ENCODE data around the gene BAX. TPM values are rescaled to one million over a fixed set of nuclear protein-coding genes. Genes with fewer than 3 reads are reported as not detected.
A peak's percentile ranks its signal among the peaks of the same experiment; 100 is the strongest.

BAX gene
- total and polyA plus RNA-seq, 9 of the 15 experiments (the other 6 are each of a cell fraction or from before 2014, with no cell fraction given), result 3.2 to 95.4 (median 44.5) TPM

DNA sequence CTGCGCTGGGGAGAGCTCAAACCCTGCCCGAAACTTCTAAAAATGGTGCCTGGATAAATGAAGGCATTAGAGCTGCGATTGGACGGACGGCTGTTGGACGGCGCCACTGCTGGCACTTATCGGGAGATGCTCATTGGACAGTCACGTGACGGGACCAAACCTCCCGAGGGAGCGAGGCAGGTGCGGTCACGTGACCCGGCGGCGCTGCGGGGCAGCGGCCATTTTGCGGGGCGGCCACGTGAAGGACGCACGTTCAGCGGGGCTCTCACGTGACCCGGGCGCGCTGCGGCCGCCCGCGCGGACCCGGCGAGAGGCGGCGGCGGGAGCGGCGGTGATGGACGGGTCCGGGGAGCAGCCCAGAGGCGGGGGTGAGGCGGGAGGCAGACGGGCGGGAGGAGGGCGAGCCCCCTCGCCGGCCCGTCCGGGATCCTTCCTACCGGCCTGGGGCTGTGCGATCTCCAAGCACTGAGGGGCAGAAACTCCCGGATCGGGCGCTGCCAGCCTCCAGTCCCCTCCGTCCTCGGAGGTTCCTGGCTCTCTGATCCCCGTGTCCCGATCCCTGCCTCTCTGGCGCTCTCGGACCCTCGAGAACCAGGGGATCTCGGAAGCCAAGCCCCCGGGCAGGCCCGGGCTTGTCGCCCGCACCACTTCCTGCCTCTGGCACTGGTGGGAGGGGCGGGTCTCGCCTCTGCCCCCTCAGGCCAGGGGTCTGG, at the start of gene BAX (continued):
- TF ChIP-seq, protein P1, sequence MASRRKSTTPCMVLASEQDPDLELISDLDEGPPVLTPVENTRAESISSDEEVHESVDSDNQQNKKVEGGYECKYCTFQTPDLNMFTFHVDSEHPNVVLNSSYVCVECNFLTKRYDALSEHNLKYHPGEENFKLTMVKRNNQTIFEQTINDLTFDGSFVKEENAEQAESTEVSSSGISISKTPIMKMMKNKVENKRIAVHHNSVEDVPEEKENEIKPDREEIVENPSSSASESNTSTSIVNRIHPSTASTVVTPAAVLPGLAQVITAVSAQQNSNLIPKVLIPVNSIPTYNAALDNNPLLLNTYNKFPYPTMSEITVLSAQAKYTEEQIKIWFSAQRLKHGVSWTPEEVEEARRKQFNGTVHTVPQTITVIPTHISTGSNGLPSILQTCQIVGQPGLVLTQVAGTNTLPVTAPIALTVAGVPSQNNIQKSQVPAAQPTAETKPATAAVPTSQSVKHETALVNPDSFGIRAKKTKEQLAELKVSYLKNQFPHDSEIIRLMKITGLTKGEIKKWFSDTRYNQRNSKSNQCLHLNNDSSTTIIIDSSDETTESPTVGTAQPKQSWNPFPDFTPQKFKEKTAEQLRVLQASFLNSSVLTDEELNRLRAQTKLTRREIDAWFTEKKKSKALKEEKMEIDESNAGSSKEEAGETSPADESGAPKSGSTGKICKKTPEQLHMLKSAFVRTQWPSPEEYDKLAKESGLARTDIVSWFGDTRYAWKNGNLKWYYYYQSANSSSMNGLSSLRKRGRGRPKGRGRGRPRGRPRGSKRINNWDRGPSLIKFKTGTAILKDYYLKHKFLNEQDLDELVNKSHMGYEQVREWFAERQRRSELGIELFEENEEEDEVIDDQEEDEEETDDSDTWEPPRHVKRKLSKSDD (conservative IDR thresholded peaks at IDR 0.05; ENCODE audit: low read length), result no peak
- TF ChIP-seq NBN (IDR thresholded peaks at IDR 0.05; ENCODE audit: low read depth) (no peak), NFXL1 (CRISPR knock-in tag; IDR thresholded peaks at IDR 0.05) (no peak)
- TF ChIP-seq, protein P2, sequence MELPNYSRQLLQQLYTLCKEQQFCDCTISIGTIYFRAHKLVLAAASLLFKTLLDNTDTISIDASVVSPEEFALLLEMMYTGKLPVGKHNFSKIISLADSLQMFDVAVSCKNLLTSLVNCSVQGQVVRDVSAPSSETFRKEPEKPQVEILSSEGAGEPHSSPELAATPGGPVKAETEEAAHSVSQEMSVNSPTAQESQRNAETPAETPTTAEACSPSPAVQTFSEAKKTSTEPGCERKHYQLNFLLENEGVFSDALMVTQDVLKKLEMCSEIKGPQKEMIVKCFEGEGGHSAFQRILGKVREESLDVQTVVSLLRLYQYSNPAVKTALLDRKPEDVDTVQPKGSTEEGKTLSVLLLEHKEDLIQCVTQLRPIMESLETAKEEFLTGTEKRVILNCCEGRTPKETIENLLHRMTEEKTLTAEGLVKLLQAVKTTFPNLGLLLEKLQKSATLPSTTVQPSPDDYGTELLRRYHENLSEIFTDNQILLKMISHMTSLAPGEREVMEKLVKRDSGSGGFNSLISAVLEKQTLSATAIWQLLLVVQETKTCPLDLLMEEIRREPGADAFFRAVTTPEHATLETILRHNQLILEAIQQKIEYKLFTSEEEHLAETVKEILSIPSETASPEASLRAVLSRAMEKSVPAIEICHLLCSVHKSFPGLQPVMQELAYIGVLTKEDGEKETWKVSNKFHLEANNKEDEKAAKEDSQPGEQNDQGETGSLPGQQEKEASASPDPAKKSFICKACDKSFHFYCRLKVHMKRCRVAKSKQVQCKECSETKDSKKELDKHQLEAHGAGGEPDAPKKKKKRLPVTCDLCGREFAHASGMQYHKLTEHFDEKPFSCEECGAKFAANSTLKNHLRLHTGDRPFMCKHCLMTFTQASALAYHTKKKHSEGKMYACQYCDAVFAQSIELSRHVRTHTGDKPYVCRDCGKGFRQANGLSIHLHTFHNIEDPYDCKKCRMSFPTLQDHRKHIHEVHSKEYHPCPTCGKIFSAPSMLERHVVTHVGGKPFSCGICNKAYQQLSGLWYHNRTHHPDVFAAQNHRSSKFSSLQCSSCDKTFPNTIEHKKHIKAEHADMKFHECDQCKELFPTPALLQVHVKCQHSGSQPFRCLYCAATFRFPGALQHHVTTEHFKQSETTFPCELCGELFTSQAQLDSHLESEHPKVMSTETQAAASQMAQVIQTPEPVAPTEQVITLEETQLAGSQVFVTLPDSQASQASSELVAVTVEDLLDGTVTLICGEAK (IDR thresholded peaks at IDR 0.05), result no peak
- TF ChIP-seq, protein P2 (CRISPR knock-in tag; IDR thresholded peaks at IDR 0.05), result no peak
- TF ChIP-seq, protein P3, sequence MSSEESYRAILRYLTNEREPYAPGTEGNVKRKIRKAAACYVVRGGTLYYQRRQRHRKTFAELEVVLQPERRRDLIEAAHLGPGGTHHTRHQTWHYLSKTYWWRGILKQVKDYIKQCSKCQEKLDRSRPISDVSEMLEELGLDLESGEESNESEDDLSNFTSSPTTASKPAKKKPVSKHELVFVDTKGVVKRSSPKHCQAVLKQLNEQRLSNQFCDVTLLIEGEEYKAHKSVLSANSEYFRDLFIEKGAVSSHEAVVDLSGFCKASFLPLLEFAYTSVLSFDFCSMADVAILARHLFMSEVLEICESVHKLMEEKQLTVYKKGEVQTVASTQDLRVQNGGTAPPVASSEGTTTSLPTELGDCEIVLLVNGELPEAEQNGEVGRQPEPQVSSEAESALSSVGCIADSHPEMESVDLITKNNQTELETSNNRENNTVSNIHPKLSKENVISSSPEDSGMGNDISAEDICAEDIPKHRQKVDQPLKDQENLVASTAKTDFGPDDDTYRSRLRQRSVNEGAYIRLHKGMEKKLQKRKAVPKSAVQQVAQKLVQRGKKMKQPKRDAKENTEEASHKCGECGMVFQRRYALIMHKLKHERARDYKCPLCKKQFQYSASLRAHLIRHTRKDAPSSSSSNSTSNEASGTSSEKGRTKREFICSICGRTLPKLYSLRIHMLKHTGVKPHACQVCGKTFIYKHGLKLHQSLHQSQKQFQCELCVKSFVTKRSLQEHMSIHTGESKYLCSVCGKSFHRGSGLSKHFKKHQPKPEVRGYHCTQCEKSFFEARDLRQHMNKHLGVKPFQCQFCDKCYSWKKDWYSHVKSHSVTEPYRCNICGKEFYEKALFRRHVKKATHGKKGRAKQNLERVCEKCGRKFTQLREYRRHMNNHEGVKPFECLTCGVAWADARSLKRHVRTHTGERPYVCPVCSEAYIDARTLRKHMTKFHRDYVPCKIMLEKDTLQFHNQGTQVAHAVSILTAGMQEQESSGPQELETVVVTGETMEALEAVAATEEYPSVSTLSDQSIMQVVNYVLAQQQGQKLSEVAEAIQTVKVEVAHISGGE (CRISPR knock-in tag; IDR thresholded peaks at IDR 0.05), result peak in 1 of 3 experiments; percentile 26; a peak in 1 of 6 replicates
- TF ChIP-seq, protein P4, sequence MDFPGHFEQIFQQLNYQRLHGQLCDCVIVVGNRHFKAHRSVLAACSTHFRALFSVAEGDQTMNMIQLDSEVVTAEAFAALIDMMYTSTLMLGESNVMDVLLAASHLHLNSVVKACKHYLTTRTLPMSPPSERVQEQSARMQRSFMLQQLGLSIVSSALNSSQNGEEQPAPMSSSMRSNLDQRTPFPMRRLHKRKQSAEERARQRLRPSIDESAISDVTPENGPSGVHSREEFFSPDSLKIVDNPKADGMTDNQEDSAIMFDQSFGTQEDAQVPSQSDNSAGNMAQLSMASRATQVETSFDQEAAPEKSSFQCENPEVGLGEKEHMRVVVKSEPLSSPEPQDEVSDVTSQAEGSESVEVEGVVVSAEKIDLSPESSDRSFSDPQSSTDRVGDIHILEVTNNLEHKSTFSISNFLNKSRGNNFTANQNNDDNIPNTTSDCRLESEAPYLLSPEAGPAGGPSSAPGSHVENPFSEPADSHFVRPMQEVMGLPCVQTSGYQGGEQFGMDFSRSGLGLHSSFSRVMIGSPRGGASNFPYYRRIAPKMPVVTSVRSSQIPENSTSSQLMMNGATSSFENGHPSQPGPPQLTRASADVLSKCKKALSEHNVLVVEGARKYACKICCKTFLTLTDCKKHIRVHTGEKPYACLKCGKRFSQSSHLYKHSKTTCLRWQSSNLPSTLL (IDR thresholded peaks at IDR 0.05), result no peak
